Activated B cell treated with CpG ODN at 0.5 μM for 24 hours (primary cell): ENCODE results near the gene HAT1. TPM values are rescaled to one million over a fixed set of nuclear protein-coding genes. Genes with fewer than 3 reads are reported as not detected.
"Not testable (repeated sequence)": the region's sequence is repeated elsewhere in the genome, so short reads cannot be mapped to it uniquely, and the experiment has no call there.

ENCODE experiments used
- ATAC-seq: fragments of 200-7000 bp; cut with Tn5 transposase; one replicate; pipeline ENCODE4 v1.10.0; 2021; ENCODE audit warnings: low read depth, mild to moderate bottlenecking, moderate library complexity
- CTCF ChIA-PET: fragments of 350-600 bp; sonication (Branson Sonifier 250); formaldehyde crosslinking; loops from one replicate; lab custom pipeline; 2021; ENCODE audit warnings: antibody characterized with exemption; lab: Charles Lee
- POLR2A ChIA-PET: fragments of 350-600 bp; sonication (Branson Sonifier 250); formaldehyde crosslinking; loops from one replicate; lab custom pipeline; 2021; ENCODE audit warnings: antibody characterized with exemption; lab: Charles Lee
- DNase-seq: peaks from one replicate; pipeline ENCODE4 v3.0.0; 2022
- H3K27ac Mint-ChIP-seq: one replicate; pipeline ENCODE4 v1.8.0; 2020; ENCODE audit warnings: mixed read lengths
- H3K27me3 Mint-ChIP-seq: one replicate; pipeline ENCODE4 v1.8.0; 2021; ENCODE audit warnings: mixed read lengths
- H3K36me3 Mint-ChIP-seq: one replicate; pipeline ENCODE4 v1.8.0; 2021; ENCODE audit warnings: low read depth, mixed read lengths
- H3K4me1 Mint-ChIP-seq: one replicate; pipeline ENCODE4 v1.8.0; 2021; ENCODE audit warnings: mixed read lengths
- H3K4me3 Mint-ChIP-seq: one replicate; pipeline ENCODE4 v1.8.0; 2020; ENCODE audit warnings: mild to moderate bottlenecking, mixed read lengths
- H3K9me3 Mint-ChIP-seq: one replicate; pipeline ENCODE4 v1.8.0; 2020; ENCODE audit warnings: mixed read lengths
- CTCF ChIP-seq: fragments of 200-600 bp; IDR thresholded peaks from one replicate; pipeline ENCODE4 v1.8.0; 2022; ENCODE audit warnings: antibody characterized with exemption, mild to moderate bottlenecking
- intact Hi-C: fragments of 100-400 bp; cut with micrococcal nuclease; formaldehyde crosslinking; loops from one replicate; pipeline ENCODE4 v1.15.1; 2024
- total RNA-seq: library from RNA; stranded (reverse); gene quantifications from 2 replicates; pipeline ENCODE4 v1.2.3, GENCODE V29; 2022

The HAT1 gene
- total RNA-seq, 1 donor from 2014 or later = 36.2 TPM

DNA sequence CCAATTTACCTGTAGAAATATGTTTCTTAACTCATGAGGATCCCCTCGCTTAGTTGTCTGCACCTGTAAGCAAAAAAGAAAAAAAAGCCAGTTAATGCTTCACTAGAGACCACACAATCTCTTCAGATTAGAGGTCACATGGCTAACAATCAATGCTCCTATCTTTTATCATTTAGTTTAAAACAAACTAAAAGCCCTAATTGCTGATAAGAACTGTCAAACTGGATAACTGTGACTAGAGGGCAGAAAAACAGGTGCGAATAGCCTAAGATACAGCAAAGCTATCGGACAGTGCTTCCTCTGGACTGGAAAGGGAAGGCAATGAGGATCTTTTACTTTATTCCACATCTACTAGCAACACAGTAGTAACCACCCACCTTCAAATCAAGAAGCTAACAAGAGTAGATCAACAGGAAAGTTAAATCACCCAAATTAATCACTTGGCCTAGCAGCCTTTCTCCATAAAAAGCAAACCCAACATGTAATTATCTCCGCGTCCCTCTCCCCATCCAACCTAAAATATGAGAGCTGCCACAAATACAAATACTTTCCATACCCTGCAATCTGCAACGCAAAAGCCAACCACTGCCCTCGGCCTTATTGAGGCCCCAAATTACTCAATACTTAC lies 29.0 kb upstream of the HAT1 start:
- Mint-ChIP-seq H3K9me3 (no peaks in the 10 kb centered on the region), H3K4me1 (peaks cover 25% of the 10 kb centered on the region), H3K4me3 (peak overlapping the region; percentile 98), H3K36me3 (peaks cover 23% of the 10 kb centered on the region), H3K27ac (peak overlapping the region; percentile 85), H3K27me3 (no peaks in the 10 kb centered on the region)
- POLR2A ChIA-PET = interaction anchor here (0.6 to 1.9 kb wide), 5 partner anchors 10 to 107 kb away, joined by 3 to 23 read pairs (median 8); partner anchors contain the start of genes HAT1 and METAP1D
- TF ChIP-seq CTCF = no peak
- ATAC-seq (no peak), DNase-seq (no peak)
- CTCF ChIA-PET = no interaction called here
- intact Hi-C loops = loop anchor here (10.0 kb wide), 1 partner anchor 729 kb away; the partner anchor contains the start of gene TLK1

- peak within 1 kb of the TSS; percentile 85 for H3K27ac Mint-ChIP-seq
- H3K4me3 Mint-ChIP-seq = peak within 1 kb of the TSS; percentile 98
- ChIA-PET CTCF (interaction anchor here (1.0 kb wide), 1 partner anchor 28 kb away, joined by 5 read pairs; the partner anchor contains the start of gene HAT1), POLR2A (interaction anchor here (0.6 to 1.9 kb wide), 6 partner anchors 9 to 213 kb away, joined by 3 to 23 read pairs (median 6); partner anchors contain the start of genes HAT1 and METAP1D)
- peaks cover 23% of the 10 kb centered on the region for H3K36me3 Mint-ChIP-seq
- ATAC-seq (peak; percentile 95), DNase-seq (peak; percentile 81)
- peaks cover 23% of the 10 kb centered on the region for H3K4me1 Mint-ChIP-seq
- no peaks in the 10 kb centered on the region for H3K9me3 Mint-ChIP-seq
- intact Hi-C loops = loop anchor here (1.0 to 10.0 kb wide), 5 partner anchors 28 to 966 kb away; partner anchors contain the start of genes DLX2, HAT1, METAP1D and TLK1
- no peak for TF ChIP-seq CTCF
- H3K27me3 Mint-ChIP-seq = no peaks in the 10 kb centered on the region
Measured at GRCh38 chr2:171893824-171894611, 28.2 kb upstream of the HAT1 start, which contains the start of gene SLC25A12. Gene SLC25A12, minus strand, starts transcription at chr2:171894244. Its CDS starts 30 bp downstream, at chr2:171894214.

DNA sequence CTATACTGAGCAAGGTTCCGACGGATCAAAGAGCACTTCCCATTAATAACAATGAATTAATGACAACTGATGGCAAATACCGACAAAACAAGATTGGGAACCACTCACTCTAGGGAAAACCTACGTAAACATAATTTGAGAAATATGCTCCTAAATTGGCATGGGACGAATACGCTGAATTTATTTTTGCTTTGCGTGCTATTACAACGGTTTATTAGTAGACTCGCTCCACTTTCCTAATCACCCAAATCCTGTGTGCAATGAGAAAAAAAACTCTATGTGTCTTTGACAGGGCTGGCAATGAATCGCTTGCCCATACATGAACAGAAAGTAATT lies 27.7 kb upstream of the HAT1 start:
- POLR2A ChIA-PET = interaction anchor here (0.6 to 1.9 kb wide), 5 partner anchors 9 to 213 kb away, joined by 3 to 23 read pairs (median 8); partner anchors contain the start of genes HAT1 and METAP1D
- H3K9me3 Mint-ChIP-seq = no peaks in the 10 kb centered on the region

DNA sequence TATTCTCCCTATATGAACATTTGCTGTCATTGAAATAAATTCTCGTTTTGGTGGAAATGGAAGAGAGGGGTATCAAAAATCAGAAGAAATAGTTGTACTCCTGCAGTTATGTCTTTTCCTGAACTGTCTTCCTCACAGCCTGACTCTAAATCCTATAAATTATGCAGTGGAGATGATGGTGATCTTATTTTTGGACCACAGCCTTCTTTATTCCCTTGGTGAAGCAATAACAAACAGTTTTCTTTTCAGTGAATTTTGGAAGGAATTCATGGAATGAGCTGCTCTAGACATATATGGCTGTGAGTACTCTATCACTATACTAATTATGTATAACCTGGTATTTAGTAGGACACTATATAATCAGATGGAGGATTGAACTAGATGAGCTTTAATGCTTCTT lies 26.5 kb upstream of the HAT1 start:
- Mint-ChIP-seq H3K9me3 (no peaks in the 10 kb centered on the region), H3K27me3 (no peaks in the 10 kb centered on the region), H3K27ac (no peak overlapping the region), H3K36me3 (peaks cover 12% of the 10 kb centered on the region), H3K4me3 (no peak overlapping the region), H3K4me1 (peaks cover 20% of the 10 kb centered on the region)
- intact Hi-C loops = loop anchor here (2.0 to 10.0 kb wide), 2 partner anchors 207 to 731 kb away; partner anchors contain the start of genes DLX2 and TLK1
- ChIA-PET POLR2A (no interaction called here), CTCF (no interaction called here)
- no peak for TF ChIP-seq CTCF
- ATAC-seq = no peak
- no peak for DNase-seq

More for the DNA sequence above, 27.7 kb upstream of the HAT1 start:
- Mint-ChIP-seq H3K4me3 (peak overlapping the region; percentile 98), H3K27ac (peak overlapping the region; percentile 85), H3K36me3 (peaks cover 22% of the 10 kb centered on the region), H3K27me3 (no peaks in the 10 kb centered on the region), H3K4me1 (peaks cover 20% of the 10 kb centered on the region)
- DNase-seq (no peak), ATAC-seq (no peak)
- intact Hi-C loops = loop anchor here (1.0 to 10.0 kb wide), 5 partner anchors 28 to 966 kb away; partner anchors contain the start of genes DLX2, HAT1, METAP1D and TLK1
- no peak for TF ChIP-seq CTCF
- CTCF ChIA-PET = interaction anchor here (1.0 kb wide), 1 partner anchor 28 kb away, joined by 5 read pairs; the partner anchor contains the start of gene HAT1

GRCh38 chr2:171899623-171900282 lies 22.5 kb upstream of the HAT1 start:
- H3K4me1 Mint-ChIP-seq, H3K27me3 Mint-ChIP-seq, POLR2A ChIA-PET, H3K36me3 Mint-ChIP-seq, H3K27ac Mint-ChIP-seq, CTCF ChIA-PET, H3K4me3 Mint-ChIP-seq, H3K9me3 Mint-ChIP-seq, ATAC-seq, DNase-seq: not testable (repeated sequence)
- intact Hi-C loops = loop anchor here (10.0 kb wide), 1 partner anchor 735 kb away; the partner anchor contains the start of gene TLK1
